ENCODE results near the gene LRP1B.

The LRP1B gene

DNA sequence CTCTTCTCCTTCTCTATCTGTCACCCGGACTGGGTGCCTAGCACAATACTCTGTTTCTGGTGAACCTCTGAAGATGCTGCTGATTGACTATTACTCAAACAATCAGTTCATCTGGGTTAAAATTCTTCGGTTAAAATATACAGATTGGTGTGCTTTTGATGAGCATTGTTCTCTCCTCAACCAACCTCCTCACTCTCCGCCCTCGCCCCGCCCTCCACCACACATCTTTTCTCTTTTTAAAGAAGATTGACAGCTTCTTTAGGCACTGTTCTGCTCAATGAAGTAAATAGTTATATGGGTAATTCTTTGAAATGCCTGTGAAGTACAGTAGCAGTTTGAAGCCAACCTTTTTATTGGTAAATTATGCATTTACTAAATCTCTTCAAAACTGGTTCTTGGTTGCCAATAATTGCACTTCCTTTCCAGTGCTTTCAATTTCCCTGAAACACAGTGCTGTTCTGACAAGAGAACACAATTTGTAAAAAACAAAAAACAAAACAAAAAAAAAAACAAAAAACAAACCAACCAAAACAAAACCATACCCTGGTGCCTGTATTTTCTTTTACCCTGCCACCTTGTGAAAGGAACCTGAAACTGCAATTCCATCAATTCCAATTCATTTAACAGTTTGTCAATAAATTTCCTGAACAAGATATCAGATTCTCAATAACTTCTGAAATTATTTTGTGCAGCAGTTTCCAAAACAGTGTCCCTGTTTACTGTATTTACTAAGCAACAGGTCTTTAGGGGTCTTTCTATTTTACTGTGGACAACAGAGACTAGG is 188.6 kb downstream of the LRP1B start:
- DNase-seq: no peak

- no peak for DNase-seq
Measured at GRCh38 chr2:141941210-141941714, 189.6 kb downstream of the LRP1B start.

- DNase-seq: no peak
Measured at GRCh38 chr2:141940709-141941108, 190.1 kb downstream of the LRP1B start.

- DNase-seq: no peak
Measured at GRCh38 chr2:141933226-141933625, 197.6 kb downstream of the LRP1B start.

DNA sequence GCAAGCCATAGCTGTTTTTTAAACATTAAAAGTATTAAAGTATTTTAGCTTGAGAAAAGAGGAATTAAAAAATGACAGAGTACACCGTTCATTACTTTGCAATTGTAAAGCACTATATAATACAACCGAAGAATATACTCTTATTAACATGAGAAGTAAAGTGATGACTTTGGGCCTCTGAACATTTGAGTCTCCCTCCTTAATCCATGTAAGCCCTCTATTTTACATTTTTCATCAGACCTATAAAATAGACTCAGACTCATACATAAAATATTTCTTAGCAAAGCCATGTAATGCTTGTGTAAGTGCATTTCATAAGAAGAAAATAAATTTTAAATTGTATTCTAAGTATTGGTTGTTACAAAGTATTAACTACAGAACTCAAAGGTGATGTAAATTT is 198.6 kb downstream of the LRP1B start:
- no peak for DNase-seq

- DNase-seq: no peak
Measured at GRCh38 chr2:141931797-141932196, 199.0 kb downstream of the LRP1B start.

- no peak for DNase-seq
Measured at GRCh38 chr2:141930803-141931202, 200.0 kb downstream of the LRP1B start.

DNA sequence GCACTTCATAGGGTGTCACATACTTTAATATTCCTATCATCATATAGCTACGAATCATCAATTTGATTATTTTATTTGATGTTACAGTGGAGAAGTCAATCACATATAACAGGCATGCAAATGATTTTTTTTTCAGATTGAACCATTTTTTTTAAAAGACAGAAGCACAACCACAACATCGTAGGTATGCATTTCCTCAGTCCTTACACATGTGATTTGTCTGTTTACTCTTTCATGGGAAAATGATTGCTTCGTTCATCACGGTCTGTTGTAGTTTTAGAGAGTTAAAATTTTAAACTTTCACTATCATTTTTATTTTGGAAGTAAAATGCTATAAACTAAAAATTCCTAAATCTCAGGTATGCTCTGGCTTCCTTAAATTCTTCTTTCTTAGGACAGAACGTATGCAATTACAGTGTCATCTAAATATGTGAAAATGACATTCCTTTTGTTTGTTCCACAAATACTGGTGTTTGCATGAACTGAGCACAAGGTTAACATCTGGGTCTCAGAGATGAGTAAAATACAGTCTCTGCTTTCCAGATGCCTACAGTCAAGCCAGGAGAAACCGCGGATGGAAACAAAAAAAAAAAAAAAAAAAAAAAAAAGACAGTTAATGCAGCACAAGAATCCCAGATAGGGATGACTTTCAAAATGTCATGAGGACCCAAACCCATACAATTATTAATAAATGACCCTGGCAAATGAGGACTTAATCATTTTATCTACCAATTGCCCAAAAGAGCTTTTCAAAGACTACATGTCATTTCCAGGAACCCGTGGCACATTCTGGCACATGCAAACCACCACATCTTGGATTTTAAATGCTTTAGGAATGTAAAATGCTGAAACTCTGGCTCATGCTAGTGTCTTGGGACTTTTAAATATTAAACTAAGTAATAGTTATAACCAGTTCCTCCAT is 201.2 kb downstream of the LRP1B start:
- no peak for DNase-seq

DNA sequence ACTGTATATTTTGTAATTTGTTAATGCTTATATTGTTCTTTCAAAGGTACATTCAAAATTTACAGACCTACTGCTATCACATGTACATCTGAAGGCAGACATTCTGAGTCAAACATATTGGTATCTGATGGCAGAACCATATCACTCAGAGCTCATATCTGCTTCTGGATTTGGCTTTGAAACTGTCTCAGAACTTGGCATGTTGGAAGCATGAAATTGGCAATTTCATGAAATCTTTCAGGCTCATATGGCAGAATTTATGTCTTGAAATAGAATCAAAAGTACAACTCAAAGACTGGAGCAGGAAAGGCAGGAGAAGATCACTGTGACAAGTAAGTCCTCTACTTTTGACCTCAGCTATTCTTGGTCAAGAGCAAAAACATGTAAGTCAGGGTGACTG is 202.3 kb downstream of the LRP1B start:
- DNase-seq: no peak

- DNase-seq: no peak
Measured at GRCh38 chr2:141927536-141927935, 203.3 kb downstream of the LRP1B start.

DNA sequence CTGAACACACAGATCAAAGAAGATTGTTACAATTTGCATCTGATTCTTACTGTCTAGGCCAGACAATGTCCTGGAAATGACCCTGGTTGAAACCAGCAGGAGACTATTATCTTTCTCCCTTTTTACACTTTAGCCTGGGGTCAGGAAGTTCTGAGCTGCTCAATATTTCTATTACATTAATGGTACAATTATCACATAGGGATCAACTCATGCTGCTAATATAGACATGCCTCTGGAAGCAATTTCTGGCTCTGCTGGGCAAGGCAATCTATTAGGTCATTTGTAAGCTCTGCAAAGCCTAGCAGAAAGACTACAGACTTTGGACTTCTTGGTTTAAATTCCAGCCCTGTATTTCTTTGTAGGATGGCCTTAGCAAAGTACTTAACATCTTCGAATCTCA is 205.3 kb downstream of the LRP1B start:
- no peak for DNase-seq

DNA sequence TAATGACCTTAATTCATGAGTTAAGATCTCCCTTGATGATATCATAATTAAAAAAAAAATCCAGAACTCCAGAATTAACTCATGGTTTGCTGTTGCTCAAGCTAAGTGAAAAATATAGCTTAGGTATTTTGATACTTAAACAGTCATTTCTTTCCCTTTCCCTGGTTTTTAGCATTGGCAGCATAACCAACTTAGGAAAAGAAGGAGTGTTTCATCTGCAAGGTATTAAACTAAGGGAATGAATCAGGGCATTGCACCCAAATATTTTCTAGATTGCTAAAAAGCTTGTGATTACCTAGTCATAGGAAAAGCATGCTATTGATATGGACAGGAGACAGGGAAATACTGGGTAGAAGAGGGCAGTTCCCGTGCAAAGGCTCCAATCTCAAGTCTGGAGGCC is 207.2 kb downstream of the LRP1B start:
- no peak for DNase-seq

GRCh38 chr2:141911485-141912066 is 219.2 kb downstream of the LRP1B start:
- no peak for DNase-seq

DNA sequence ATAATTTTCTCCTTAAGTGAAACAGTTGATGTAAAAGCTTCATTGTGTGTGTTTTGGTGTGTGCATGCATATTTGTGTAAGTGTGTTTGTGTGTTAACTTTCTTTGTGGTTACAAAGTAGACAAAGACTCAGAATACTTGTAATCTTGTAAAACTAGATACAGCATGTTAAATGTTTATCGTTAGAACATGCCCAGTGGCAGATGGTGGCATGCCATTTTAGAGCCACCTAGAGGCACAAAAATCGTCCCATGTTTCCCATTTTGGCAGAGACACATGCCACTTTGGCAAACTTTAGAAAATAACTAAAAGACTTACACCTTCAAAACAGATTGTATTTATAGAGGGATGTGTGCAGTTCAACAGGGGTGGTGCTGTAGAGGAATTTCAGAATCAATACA is 224.1 kb downstream of the LRP1B start:
- DNase-seq: no peak

DNA sequence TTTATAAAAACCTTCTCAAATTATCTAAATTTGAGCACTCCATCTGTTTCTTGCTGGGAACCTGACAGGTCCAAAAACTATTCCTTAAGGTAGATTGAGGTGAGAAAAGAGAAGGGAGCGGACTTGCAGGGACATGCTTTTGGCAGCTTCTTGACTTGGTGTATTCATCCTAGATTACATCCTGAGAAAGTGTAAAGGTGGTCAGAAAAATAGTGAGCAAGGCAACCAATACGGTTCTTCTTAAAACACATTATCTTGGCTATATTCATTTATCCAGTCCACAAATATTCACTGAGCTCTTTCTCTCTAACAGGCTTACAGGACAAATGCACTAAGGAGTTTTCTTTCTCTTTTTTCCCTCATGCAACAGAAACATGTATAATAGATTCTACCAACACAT is 230.0 kb downstream of the LRP1B start:
- no peak for DNase-seq

DNA sequence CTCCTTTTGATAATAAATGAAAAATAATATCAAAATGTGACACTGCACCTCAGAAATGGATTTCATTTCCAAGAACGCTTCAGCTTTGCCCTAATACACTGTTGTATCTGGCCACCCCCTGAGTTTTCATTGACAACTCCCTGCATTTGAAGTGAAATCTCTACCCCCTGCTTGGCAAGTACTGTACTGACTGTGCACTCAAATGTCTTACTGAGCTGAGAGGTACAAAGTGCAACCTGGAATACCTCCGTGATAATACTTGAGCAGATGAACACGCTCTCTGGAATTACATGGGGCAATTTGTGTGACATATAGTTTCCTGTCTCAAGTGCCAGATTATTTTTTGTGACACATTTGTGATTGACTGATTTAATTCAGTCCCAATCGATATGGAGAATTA is 231.1 kb downstream of the LRP1B start:
- DNase-seq: no peak

DNA sequence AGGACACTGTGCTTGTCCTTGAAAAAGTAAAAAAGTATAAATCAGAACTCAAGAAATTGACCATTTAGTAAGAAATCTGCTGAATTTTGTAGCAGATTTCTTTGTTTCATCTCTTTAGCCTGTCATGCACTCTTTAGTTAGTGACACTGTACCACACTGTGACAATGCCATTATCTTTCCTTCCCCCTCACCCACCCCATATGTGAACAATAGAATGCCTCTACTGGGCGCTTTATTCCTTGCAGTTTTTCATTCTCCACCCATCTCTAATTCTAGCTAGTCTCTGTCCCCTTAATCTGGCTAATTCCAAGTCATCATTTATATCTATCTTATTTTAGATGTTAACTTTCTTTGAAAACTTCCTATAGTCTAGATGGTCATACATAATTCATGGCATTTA is 241.0 kb downstream of the LRP1B start:
- DNase-seq: no peak

GRCh38 chr2:141888987-141889555 is 241.7 kb downstream of the LRP1B start:
- DNase-seq: no peak

GRCh38 chr2:141887363-141887762 is 243.5 kb downstream of the LRP1B start:
- DNase-seq: no peak

DNA sequence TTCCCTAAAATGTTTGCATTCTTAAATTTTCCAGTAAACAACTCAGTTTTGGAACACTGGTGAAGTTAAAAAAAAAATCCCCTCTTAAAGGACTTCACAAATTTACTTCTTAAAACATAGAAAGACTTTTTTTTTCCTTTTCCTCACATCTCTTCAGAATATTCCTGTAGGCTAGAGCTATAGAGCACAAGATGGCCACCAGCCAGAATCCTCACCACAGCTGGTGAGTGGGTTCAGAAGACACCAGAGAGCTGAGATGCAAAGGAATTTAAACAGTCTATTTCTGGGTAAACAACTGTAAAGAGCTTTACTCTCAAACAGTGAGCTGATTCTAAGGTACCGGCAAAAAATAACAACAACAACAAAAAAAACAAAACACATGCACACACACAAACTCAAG is 252.8 kb downstream of the LRP1B start:
- DNase-seq: no peak

GRCh38 chr2:141871913-141872634 is 258.7 kb downstream of the LRP1B start:
- DNase-seq: no peak

GRCh38 chr2:141869572-141869971 is 261.2 kb downstream of the LRP1B start:
- DNase-seq: no peak

Data from CD4-positive, alpha-beta T cell treated with Interleukin-17A for 4 hours (primary cell).